ENCODE data around the gene PRRC2B. TPM values are rescaled to one million over a fixed set of nuclear protein-coding genes. Genes with fewer than 3 reads are reported as not detected.

The PRRC2B gene
- total RNA-seq, 1 experiment from 2014 or later = 200 TPM

DNA sequence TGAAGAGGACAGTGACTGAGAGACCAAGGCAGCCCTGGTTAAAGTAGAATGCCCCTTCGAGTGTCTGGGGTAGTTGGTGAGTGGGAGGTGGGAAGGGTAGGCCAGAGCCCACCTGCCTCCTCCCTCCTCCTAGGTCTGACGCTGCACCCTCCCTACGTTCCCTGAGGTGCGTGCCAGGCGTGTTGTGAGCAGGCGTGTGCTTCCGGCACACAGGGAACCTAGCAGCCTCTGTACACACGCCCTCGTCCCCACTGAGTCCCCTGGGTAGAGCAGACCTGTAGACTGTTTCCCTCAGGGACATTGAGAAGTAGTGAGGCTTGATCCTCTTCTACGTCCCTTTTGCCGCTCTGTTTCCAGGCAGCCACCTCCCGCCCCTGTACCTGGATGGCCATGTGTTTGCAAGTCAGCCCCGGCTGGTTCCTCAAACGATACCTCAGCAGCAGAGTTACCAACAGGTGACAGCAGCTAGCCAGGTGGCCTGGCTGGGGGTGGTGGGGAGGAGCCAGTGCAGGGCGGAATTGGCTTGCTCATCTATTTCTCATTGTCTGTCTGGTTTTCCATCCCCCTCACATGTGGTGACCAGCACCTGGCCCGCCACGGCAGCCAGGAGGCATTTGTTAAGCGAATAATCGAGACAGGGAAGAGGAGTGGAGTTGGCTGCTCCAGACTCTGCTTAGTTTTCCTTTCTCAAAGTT, 92.0 kb downstream of the PRRC2B start:
- DNase-seq (ENCODE audit: low read depth, low spot score) (no peak), ATAC-seq (0 out of 2 replicates have a peak, but pooled peaks have one; percentile 8)
- Histone ChIP-seq H3K9me3 (ENCODE audit: control insufficient read depth, insufficient read depth, low read depth, low read length) (no peaks in the 10 kb centered on the region), H3K27ac (ENCODE audit: low read length) (no peak overlapping the region), H3K27me3 (ENCODE audit: control insufficient read depth, insufficient read depth, low read length) (no peaks in the 10 kb centered on the region), H3K36me3 (ENCODE audit: control insufficient read depth, insufficient read depth, low read length) (peaks cover 10% of the 10 kb centered on the region), H3K4me1 (ENCODE audit: control insufficient read depth, insufficient read depth, low read length) (no peaks in the 10 kb centered on the region), H3K4me3 (ENCODE audit: low read depth in 2 of 2, low read length in 2 of 2) (no peak overlapping the region)
- POLR2A ChIA-PET = no interaction called here
- in situ Hi-C loops (cut with HindIII; ENCODE audit: low pct_unique_long_range_greater_than_20kb, low sequenced_read_pairs) = no loop called here
- intact Hi-C loops (cut with micrococcal nuclease; ENCODE audit: unreplicated experiment) = no loop called here
- CTCF ChIA-PET = no interaction called here
- TF ChIP-seq POLR2AphosphoS5 (IDR thresholded peaks at IDR 0.05; ENCODE audit: low read depth, low read length) (no peak), TCF7L2 (IDR thresholded peaks at IDR 0.05; ENCODE audit: low read depth, low read length) (no peak), SIN3A (IDR thresholded peaks at IDR 0.05; ENCODE audit: borderline replicate concordance, insufficient read depth, low read depth, low read length) (no peak)
- TF ChIP-seq, protein P1, sequence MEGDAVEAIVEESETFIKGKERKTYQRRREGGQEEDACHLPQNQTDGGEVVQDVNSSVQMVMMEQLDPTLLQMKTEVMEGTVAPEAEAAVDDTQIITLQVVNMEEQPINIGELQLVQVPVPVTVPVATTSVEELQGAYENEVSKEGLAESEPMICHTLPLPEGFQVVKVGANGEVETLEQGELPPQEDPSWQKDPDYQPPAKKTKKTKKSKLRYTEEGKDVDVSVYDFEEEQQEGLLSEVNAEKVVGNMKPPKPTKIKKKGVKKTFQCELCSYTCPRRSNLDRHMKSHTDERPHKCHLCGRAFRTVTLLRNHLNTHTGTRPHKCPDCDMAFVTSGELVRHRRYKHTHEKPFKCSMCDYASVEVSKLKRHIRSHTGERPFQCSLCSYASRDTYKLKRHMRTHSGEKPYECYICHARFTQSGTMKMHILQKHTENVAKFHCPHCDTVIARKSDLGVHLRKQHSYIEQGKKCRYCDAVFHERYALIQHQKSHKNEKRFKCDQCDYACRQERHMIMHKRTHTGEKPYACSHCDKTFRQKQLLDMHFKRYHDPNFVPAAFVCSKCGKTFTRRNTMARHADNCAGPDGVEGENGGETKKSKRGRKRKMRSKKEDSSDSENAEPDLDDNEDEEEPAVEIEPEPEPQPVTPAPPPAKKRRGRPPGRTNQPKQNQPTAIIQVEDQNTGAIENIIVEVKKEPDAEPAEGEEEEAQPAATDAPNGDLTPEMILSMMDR (IDR thresholded peaks at IDR 0.05) = no peak
- TF ChIP-seq, protein P2, sequence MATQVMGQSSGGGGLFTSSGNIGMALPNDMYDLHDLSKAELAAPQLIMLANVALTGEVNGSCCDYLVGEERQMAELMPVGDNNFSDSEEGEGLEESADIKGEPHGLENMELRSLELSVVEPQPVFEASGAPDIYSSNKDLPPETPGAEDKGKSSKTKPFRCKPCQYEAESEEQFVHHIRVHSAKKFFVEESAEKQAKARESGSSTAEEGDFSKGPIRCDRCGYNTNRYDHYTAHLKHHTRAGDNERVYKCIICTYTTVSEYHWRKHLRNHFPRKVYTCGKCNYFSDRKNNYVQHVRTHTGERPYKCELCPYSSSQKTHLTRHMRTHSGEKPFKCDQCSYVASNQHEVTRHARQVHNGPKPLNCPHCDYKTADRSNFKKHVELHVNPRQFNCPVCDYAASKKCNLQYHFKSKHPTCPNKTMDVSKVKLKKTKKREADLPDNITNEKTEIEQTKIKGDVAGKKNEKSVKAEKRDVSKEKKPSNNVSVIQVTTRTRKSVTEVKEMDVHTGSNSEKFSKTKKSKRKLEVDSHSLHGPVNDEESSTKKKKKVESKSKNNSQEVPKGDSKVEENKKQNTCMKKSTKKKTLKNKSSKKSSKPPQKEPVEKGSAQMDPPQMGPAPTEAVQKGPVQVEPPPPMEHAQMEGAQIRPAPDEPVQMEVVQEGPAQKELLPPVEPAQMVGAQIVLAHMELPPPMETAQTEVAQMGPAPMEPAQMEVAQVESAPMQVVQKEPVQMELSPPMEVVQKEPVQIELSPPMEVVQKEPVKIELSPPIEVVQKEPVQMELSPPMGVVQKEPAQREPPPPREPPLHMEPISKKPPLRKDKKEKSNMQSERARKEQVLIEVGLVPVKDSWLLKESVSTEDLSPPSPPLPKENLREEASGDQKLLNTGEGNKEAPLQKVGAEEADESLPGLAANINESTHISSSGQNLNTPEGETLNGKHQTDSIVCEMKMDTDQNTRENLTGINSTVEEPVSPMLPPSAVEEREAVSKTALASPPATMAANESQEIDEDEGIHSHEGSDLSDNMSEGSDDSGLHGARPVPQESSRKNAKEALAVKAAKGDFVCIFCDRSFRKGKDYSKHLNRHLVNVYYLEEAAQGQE (IDR thresholded peaks at IDR 0.05; ENCODE audit: insufficient read depth in 1 of 2, low read depth in 2 of 2, low read length in 1 of 2) = no peak
- no TSS peak for BruUV-seq (replicated peaks)

DNA sequence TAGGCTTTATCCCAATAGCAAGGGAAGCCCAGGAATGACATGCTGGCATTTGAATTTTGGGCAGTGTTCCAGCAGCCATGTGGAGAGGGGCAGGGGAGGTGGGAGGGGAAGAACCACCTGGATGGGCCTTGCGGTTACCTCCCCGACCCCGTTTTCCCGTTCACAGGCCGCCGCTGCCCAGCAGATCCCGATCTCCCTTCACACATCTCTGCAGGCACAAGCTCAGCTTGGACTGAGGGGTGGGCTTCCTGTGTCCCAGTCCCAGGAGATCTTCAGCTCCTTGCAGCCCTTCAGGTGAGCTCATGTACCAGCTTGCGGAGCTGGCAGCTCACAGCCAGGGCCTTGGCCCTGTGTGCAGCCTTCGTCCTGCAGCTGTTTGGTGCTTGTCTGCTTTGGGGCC, 93.1 kb downstream of the PRRC2B start:
- H3K9me3 ChIP-seq (ENCODE audit: control insufficient read depth, insufficient read depth, low read depth, low read length) = no peaks in the 10 kb centered on the region
- H3K4me3 ChIP-seq (ENCODE audit: low read depth in 2 of 2, low read length in 2 of 2) = no peak overlapping the region
- TF ChIP-seq, protein P2 (IDR thresholded peaks at IDR 0.05; ENCODE audit: insufficient read depth in 1 of 2, low read depth in 2 of 2, low read length in 1 of 2) = no peak
- TF ChIP-seq, protein P1 (IDR thresholded peaks at IDR 0.05) = no peak
- TF ChIP-seq SIN3A (IDR thresholded peaks at IDR 0.05; ENCODE audit: borderline replicate concordance, insufficient read depth, low read depth, low read length) = no peak
- TF ChIP-seq POLR2AphosphoS5 (IDR thresholded peaks at IDR 0.05; ENCODE audit: low read depth, low read length) = no peak
- TF ChIP-seq TCF7L2 (IDR thresholded peaks at IDR 0.05; ENCODE audit: low read depth, low read length) = no peak
- ChIA-PET POLR2A (no interaction called here), CTCF (no interaction called here)
- no TSS peak for BruUV-seq (replicated peaks)
- intact Hi-C loops (cut with micrococcal nuclease; ENCODE audit: unreplicated experiment) = no loop called here
- no peaks in the 10 kb centered on the region for H3K4me1 ChIP-seq (ENCODE audit: control insufficient read depth, insufficient read depth, low read length)
- in situ Hi-C loops (cut with HindIII; ENCODE audit: low pct_unique_long_range_greater_than_20kb, low sequenced_read_pairs) = no loop called here
- ATAC-seq (no peak), DNase-seq (ENCODE audit: low read depth, low spot score) (no peak)
- H3K36me3 ChIP-seq (ENCODE audit: control insufficient read depth, insufficient read depth, low read length) = peaks cover 11% of the 10 kb centered on the region
- H3K27me3 ChIP-seq (ENCODE audit: control insufficient read depth, insufficient read depth, low read length) = no peaks in the 10 kb centered on the region
- no peak overlapping the region for H3K27ac ChIP-seq (ENCODE audit: low read length)

All from Panc1 (cell line).